IMR-90 (cell line): ENCODE results near the gene CD36. TPM values are rescaled to one million over a fixed set of nuclear protein-coding genes. Genes with fewer than 3 reads are reported as not detected.

Source experiments
- ATAC-seq: fragments of 200-7000 bp; cut with Tn5 transposase; 2 replicates; pipeline ENCODE4 v1.9.1; 2020; ENCODE audit warnings: low read depth, mild to moderate bottlenecking, moderate library complexity
- BruUV-seq: library from RNA; stranded (reverse); fragments of 400-500 nt; replicated peaks from 2 replicates; lab custom pipeline; 2021; lab: Mats Ljungman, UMichigan
- CTCF ChIA-PET: fragments of 300-600 bp; formaldehyde crosslinking; extraction: SDS; loops from one replicate; lab custom pipeline; 2021; ENCODE audit warnings: antibody characterized with exemption; lab: Yijun Ruan, JAX
- POLR2A ChIA-PET: fragments of 300-600 bp; sonication (Branson Sonifier 250); formaldehyde crosslinking; loops from one replicate; lab custom pipeline; 2022; ENCODE audit warnings: antibody characterized with exemption; ENCODE audit not compliant: unreplicated experiment; lab: Charles Lee
- DNase-seq: peaks from one replicate; pipeline ENCODE4 v3.0.0; 2013
- H2AFZ ChIP-seq: replicated peaks from 2 replicates; pipeline ENCODE3; 2013; ENCODE audit warnings: low read length, mild to moderate bottlenecking; ENCODE audit not compliant: poor library complexity
- H2AK5ac ChIP-seq: 2 replicates; pipeline ENCODE4 v1.6.1; 2013; ENCODE audit warnings: low read depth, low read length, inconsistent platforms
- H2AK9ac ChIP-seq: replicated peaks from 2 replicates; pipeline ENCODE3; 2013; ENCODE audit warnings: mild to moderate bottlenecking, low read depth, low read length, moderate library complexity; ENCODE audit not compliant: poor library complexity
- H2BK120ac ChIP-seq: 2 replicates; pipeline ENCODE4 v1.6.1; 2013; ENCODE audit warnings: low read depth, low read length, inconsistent platforms
- H2BK15ac ChIP-seq: 3 replicates; pipeline ENCODE4 v1.6.1; 2013; ENCODE audit warnings: low read depth, low read length, inconsistent platforms
- H2BK20ac ChIP-seq: 2 replicates; pipeline ENCODE4 v1.6.1; 2013; ENCODE audit warnings: low read depth, mild to moderate bottlenecking, inconsistent platforms, low read length, moderate library complexity
- H2BK5ac ChIP-seq: 2 replicates; pipeline ENCODE4 v1.6.1; 2013; ENCODE audit warnings: mild to moderate bottlenecking, low read depth, low read length, inconsistent platforms; ENCODE audit not compliant: poor library complexity, severe bottlenecking
- H3K14ac ChIP-seq: replicated peaks from 2 replicates; pipeline ENCODE4 v1.6.1; 2013; ENCODE audit warnings: low read depth, low read length, inconsistent platforms
- H3K18ac ChIP-seq: 2 replicates; pipeline ENCODE4 v1.6.1; 2013; ENCODE audit warnings: low read depth, low read length, control low read depth
- H3K23ac ChIP-seq: 2 replicates; pipeline ENCODE4 v1.6.1; 2013; ENCODE audit warnings: low read depth, low read length, inconsistent platforms
- H3K27ac ChIP-seq: 2 replicates; pipeline ENCODE4 v1.5.1; 2013; ENCODE audit warnings: mild to moderate bottlenecking, control low read depth, low read length; ENCODE audit not compliant: insufficient read depth
- H3K27me3 ChIP-seq: 2 replicates; pipeline ENCODE4 v1.6.1; 2013; ENCODE audit warnings: low read length; ENCODE audit not compliant: control insufficient read depth, insufficient read depth
- H3K36me3 ChIP-seq: 2 replicates; pipeline ENCODE4 v1.6.1; 2013; ENCODE audit warnings: low read length, mixed read lengths; ENCODE audit not compliant: control insufficient read depth, insufficient read depth
- H3K4ac ChIP-seq: 2 replicates; pipeline ENCODE4 v1.6.1; 2013; ENCODE audit warnings: low read depth, low read length, inconsistent platforms
- H3K4me1 ChIP-seq: 2 replicates; pipeline ENCODE4 v1.6.1; 2013; ENCODE audit warnings: low read length, mixed read lengths; ENCODE audit not compliant: control insufficient read depth, insufficient read depth
- H3K4me2 ChIP-seq: 2 replicates; pipeline ENCODE4 v1.6.1; 2013; ENCODE audit warnings: low read depth, mild to moderate bottlenecking, control low read depth, low read length, moderate library complexity
- H3K4me3 ChIP-seq: 2 replicates; pipeline ENCODE4 v1.5.1; 2013; ENCODE audit warnings: low read depth, mild to moderate bottlenecking, control low read depth, low read length, moderate library complexity; ENCODE audit not compliant: insufficient read depth
- H3K56ac ChIP-seq: 2 replicates; pipeline ENCODE4 v1.6.1; 2013; ENCODE audit warnings: low read length, inconsistent platforms; ENCODE audit not compliant: insufficient read depth; ENCODE audit errors: extremely low read depth
- H3K79me1 ChIP-seq, 2 experiments: 2 replicates each; pipeline ENCODE4 v1.6.1; 2013; ENCODE audit warnings: low read length in 2 of 2, inconsistent platforms in 1 of 2, low read depth in 1 of 2
- H3K9ac ChIP-seq: 2 replicates; pipeline ENCODE4 v1.6.1; 2013; ENCODE audit warnings: low read depth, low read length, control low read depth
- H3K9me1 ChIP-seq: 2 replicates; pipeline ENCODE4 v1.6.1; 2013; ENCODE audit warnings: low read length, inconsistent platforms; ENCODE audit not compliant: insufficient read depth
- H3K9me3 ChIP-seq: 2 replicates; pipeline ENCODE4 v1.6.1; 2013; ENCODE audit warnings: low read length; ENCODE audit not compliant: control insufficient read depth, insufficient read depth
- H4K20me1 ChIP-seq: 2 replicates; pipeline ENCODE4 v1.6.1; 2013; ENCODE audit warnings: low read length, inconsistent platforms; ENCODE audit not compliant: insufficient read depth
- H4K5ac ChIP-seq: 2 replicates; pipeline ENCODE4 v1.6.1; 2013; ENCODE audit warnings: mild to moderate bottlenecking, low read depth, low read length, control low read depth
- H4K8ac ChIP-seq, 2 experiments: 2 replicates each; pipeline ENCODE4 v1.6.1; 2013; ENCODE audit warnings: low read depth in 2 of 2, low read length in 2 of 2, control low read depth in 1 of 2, inconsistent platforms in 1 of 2
- H4K91ac ChIP-seq: 2 replicates; pipeline ENCODE4 v1.6.1; 2013; ENCODE audit warnings: low read depth, low read length, inconsistent platforms; ENCODE audit not compliant: insufficient read depth
- BHLHE40 ChIP-seq: fragments of 150-350 bp; IDR thresholded peaks from 2 replicates; pipeline ENCODE4 v1.6.1; 2016; ENCODE audit warnings: mild to moderate bottlenecking, low read depth, low read length
- MAFK ChIP-seq: IDR thresholded peaks from 2 replicates; pipeline ENCODE4 v1.6.1; 2012; ENCODE audit warnings: low read depth, low read length, improper control_type of control experiment
- RFX5 ChIP-seq: IDR thresholded peaks from 2 replicates; pipeline ENCODE4 v1.8.0; 2012; ENCODE audit warnings: low read depth, mild to moderate bottlenecking, low read length, moderate library complexity
- WGBS, 2 experiments: methylation state at CpG; one replicate each; pipeline versions ENCODE4 v1.1.5 to v1.1.7; 2013; ENCODE audit warnings: missing lambda C conversion rate in 2 of 2; ENCODE audit not compliant: insufficient read length in 1 of 2; ENCODE audit errors: extremely low coverage in 2 of 2; 5-methylcytosine and 5-hydroxymethylcytosine counted together
- dilution Hi-C: fragments of 300-500 bp; cut with HindIII; formaldehyde crosslinking; loops from one replicate; pipeline ENCODE4 v1.14.3; 2018; ENCODE audit warnings: low sequenced_read_pairs; ENCODE audit not compliant: unreplicated experiment
- in situ Hi-C: fragments of 300-500 bp; cut with MboI; formaldehyde crosslinking; loops from 3 replicates; pipeline ENCODE4 v1.14.3; 2019; ENCODE audit warnings: low sequenced_read_pairs, inconsistent platforms, mixed read lengths
- intact Hi-C: fragments of 100-400 bp; cut with micrococcal nuclease; formaldehyde crosslinking; loops from 2 replicates; pipeline ENCODE4 v1.10.0; 2022
- polyA plus RNA-seq, 3 experiments: library from polyadenylated mRNA; depleted of rRNA; stranded (reverse); fragments of >200 nt; gene quantifications; 2 replicates each; pipeline ENCODE4 v1.2.3, GENCODE V29; 2012; ENCODE audit warnings: low replicate concordance in 1 of 3
- total RNA-seq: library from RNA; depleted of rRNA; stranded (reverse); fragments of >200 nt; gene quantifications from 2 replicates; pipeline ENCODE4 v1.2.3, GENCODE V29; 2012
- TF ChIP-seq, protein P1 (sequence below): fragments of 150-350 bp; IDR thresholded peaks from 2 replicates; pipeline ENCODE4 v1.6.1; 2016; ENCODE audit warnings: low read depth, mild to moderate bottlenecking, low read length, moderate library complexity, borderline replicate concordance

Gene CD36
- total and polyA plus RNA-seq, 2 of the 4 experiments (the other 2 are of a cell fraction): 0.19 to 0.54 TPM

DNA sequence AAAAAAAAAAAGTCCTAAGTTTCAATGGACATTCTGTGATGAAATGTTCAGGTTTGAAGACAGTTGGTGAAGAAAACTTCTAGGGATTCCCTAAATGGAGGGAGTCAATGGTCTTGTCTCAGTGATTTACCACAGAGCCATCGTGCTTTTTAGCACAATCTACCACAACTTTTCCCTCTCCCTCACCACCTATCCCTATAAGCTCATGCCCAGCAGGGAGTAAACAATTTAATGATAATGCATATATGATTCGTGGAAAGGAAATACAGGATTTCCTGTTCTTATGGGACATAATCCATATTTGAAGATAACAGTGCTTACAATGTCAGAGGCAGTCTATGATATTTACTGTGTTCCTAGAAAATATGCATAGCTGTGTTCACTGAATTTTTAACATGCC is 38.4 kb upstream of the CD36 start:
- intact Hi-C loops: no loop called here
- no peak overlapping the region for H2BK5ac ChIP-seq
- ChIA-PET POLR2A (no interaction called here), CTCF (interaction anchor here (1.1 kb wide), 1 partner anchor 20 kb away, joined by 3 read pairs; no protein-coding TSS in a partner anchor)
- no peaks in the 10 kb centered on the region for H3K9me3 ChIP-seq
- TF ChIP-seq BHLHE40 (no peak), RFX5 (no peak), MAFK (no peak)
- TF ChIP-seq, protein P1, sequence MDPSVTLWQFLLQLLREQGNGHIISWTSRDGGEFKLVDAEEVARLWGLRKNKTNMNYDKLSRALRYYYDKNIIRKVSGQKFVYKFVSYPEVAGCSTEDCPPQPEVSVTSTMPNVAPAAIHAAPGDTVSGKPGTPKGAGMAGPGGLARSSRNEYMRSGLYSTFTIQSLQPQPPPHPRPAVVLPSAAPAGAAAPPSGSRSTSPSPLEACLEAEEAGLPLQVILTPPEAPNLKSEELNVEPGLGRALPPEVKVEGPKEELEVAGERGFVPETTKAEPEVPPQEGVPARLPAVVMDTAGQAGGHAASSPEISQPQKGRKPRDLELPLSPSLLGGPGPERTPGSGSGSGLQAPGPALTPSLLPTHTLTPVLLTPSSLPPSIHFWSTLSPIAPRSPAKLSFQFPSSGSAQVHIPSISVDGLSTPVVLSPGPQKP: no peak
- no peak overlapping the region for H2AK5ac ChIP-seq
- H2AFZ ChIP-seq: no peak overlapping the region
- no peak overlapping the region for H2AK9ac ChIP-seq
- H3K9me1 ChIP-seq: no peaks in the 10 kb centered on the region
- no CpG with 5 or more reads among the region's 2 CpGs for WGBS, 2 experiments
- no peaks in the 10 kb centered on the region for H3K4me1 ChIP-seq
- H3K18ac ChIP-seq: peak overlapping the region; percentile 34; the same call in 1 of the 2 replicates
- no peaks in the 10 kb centered on the region for H4K20me1 ChIP-seq
- H4K91ac ChIP-seq: no peak overlapping the region
- BruUV-seq: no TSS peak
- no peak overlapping the region for H3K14ac ChIP-seq
- H3K27me3 ChIP-seq: no peaks in the 10 kb centered on the region
- H3K4ac ChIP-seq: no peak overlapping the region
- no peaks in the 10 kb centered on the region for H3K36me3 ChIP-seq
- no peak overlapping the region for H2BK15ac ChIP-seq
- H4K8ac ChIP-seq: no peak overlapping the region
- H2BK120ac ChIP-seq: no peak overlapping the region
- no peak overlapping the region for H3K27ac ChIP-seq
- no peak overlapping the region for H3K9ac ChIP-seq
- H3K79me1 ChIP-seq: no peaks in the 10 kb centered on the region
- H3K4me3 ChIP-seq: no peak overlapping the region
- no peak for DNase-seq
- no peak overlapping the region for H3K4me2 ChIP-seq
- ATAC-seq: no peak
- H3K56ac ChIP-seq: no peak overlapping the region
- H3K23ac ChIP-seq: no peak overlapping the region
- in situ Hi-C loops: no loop called here
- no peak overlapping the region for H4K5ac ChIP-seq
- dilution Hi-C loops: no loop called here
- no peak overlapping the region for H2BK20ac ChIP-seq
